G401.6 (cell line): ENCODE data around the gene USP20.

Experiments used
- FAIRE-seq: peaks from 2 replicates; lab custom pipeline; 2012; peaks lifted over from hg19 to GRCh38; lab: Jason Lieb, UNC

The USP20 gene

GRCh38 chr9:129857207-129857606 is 21.9 kb downstream of the USP20 start:
- FAIRE-seq, result no peak

- no peak for FAIRE-seq
These were observed 23.1 kb downstream of the USP20 start for GRCh38 chr9:129858167-129858962.

GRCh38 chr9:129860653-129861446 is 25.6 kb downstream of the USP20 start:
- no peak for FAIRE-seq

GRCh38 chr9:129861447-129861827 is 26.2 kb downstream of the USP20 start:
- FAIRE-seq, result no peak

- no peak for FAIRE-seq
These were observed 27.9 kb downstream of the USP20 start for GRCh38 chr9:129863059-129863690.

- no peak for FAIRE-seq
These were observed 29.9 kb downstream of the USP20 start for GRCh38 chr9:129864991-129865647.

GRCh38 chr9:129865668-129866320 is 30.5 kb downstream of the USP20 start:
- FAIRE-seq, result no peak

- FAIRE-seq, result no peak
These were observed 31.3 kb downstream of the USP20 start for GRCh38 chr9:129866394-129867135.

- no peak for FAIRE-seq
These were observed 32.1 kb downstream of the USP20 start for GRCh38 chr9:129867136-129868022.

- FAIRE-seq, result no peak
These were observed 33.0 kb downstream of the USP20 start for GRCh38 chr9:129868023-129868871.

- FAIRE-seq, result no peak
These were observed 33.7 kb downstream of the USP20 start for GRCh38 chr9:129868872-129869486.

- no peak for FAIRE-seq
These were observed 34.6 kb downstream of the USP20 start for GRCh38 chr9:129869585-129870501.

- no peak for FAIRE-seq
These were observed 35.8 kb downstream of the USP20 start for GRCh38 chr9:129871046-129871445.

- no peak for FAIRE-seq
These were observed 38.4 kb downstream of the USP20 start for GRCh38 chr9:129873563-129874190.

GRCh38 chr9:129874261-129875101 is 39.2 kb downstream of the USP20 start:
- no peak for FAIRE-seq

GRCh38 chr9:129875181-129875611 is 39.9 kb downstream of the USP20 start:
- FAIRE-seq, result no peak
